Midbrain (tissue), 1 donor: ENCODE measurements around the gene PRKAG2.

Source experiments
- DNase-seq: peaks from one replicate; lab custom pipeline; 2025; lab: John Stamatoyannopoulos, UW

The PRKAG2 gene

GRCh38 chr7:151647874-151648273, 229.0 kb downstream of the PRKAG2 start:
- no peak for DNase-seq

- DNase-seq, result no peak
Measured at GRCh38 chr7:151647006-151647405, 229.9 kb downstream of the PRKAG2 start.

- no peak for DNase-seq
Measured at GRCh38 chr7:151645311-151645710, 231.6 kb downstream of the PRKAG2 start.

GRCh38 chr7:151644554-151644953, 232.4 kb downstream of the PRKAG2 start:
- no peak for DNase-seq

GRCh38 chr7:151642746-151643145, 234.2 kb downstream of the PRKAG2 start:
- no peak for DNase-seq

- no peak for DNase-seq
Measured at GRCh38 chr7:151641587-151641986, 235.3 kb downstream of the PRKAG2 start.

GRCh38 chr7:151637781-151638261, 239.1 kb downstream of the PRKAG2 start:
- no peak for DNase-seq

- DNase-seq, result no peak
Measured at GRCh38 chr7:151634643-151635042, 242.3 kb downstream of the PRKAG2 start.

- no peak for DNase-seq
Measured at GRCh38 chr7:151633516-151633812, 243.5 kb downstream of the PRKAG2 start.

GRCh38 chr7:151632750-151633515, 244.0 kb downstream of the PRKAG2 start:
- DNase-seq, result peak; percentile 33

- peak; percentile 76 for DNase-seq
Measured at GRCh38 chr7:151631953-151632749, 244.8 kb downstream of the PRKAG2 start.

- no peak for DNase-seq
Measured at GRCh38 chr7:151631570-151631952, 245.4 kb downstream of the PRKAG2 start.

- DNase-seq, result no peak
Measured at GRCh38 chr7:151630851-151631569, 245.9 kb downstream of the PRKAG2 start.

GRCh38 chr7:151630358-151630757, 246.6 kb downstream of the PRKAG2 start:
- DNase-seq, result no peak

GRCh38 chr7:151629713-151630272, 247.1 kb downstream of the PRKAG2 start:
- DNase-seq, result no peak

GRCh38 chr7:151628846-151629604, 247.9 kb downstream of the PRKAG2 start:
- no peak for DNase-seq

GRCh38 chr7:151626422-151627115, 250.3 kb downstream of the PRKAG2 start:
- peak; percentile 20 for DNase-seq

- DNase-seq, result no peak
Measured at GRCh38 chr7:151625606-151626005, 251.3 kb downstream of the PRKAG2 start.

GRCh38 chr7:151624246-151624928, 252.5 kb downstream of the PRKAG2 start:
- no peak for DNase-seq

- no peak for DNase-seq
Measured at GRCh38 chr7:151623766-151624165, 253.1 kb downstream of the PRKAG2 start.
